Liver (tissue), 9 donors: ENCODE results near the gene AMACR. TPM values are rescaled to one million over a fixed set of nuclear protein-coding genes. Genes with fewer than 3 reads are reported as not detected.

ENCODE experiments used
- DNase-seq: peaks from one replicate; pipeline ENCODE4 v3.0.0-alpha.2; 2017; ENCODE audit warnings: low spot score
- H3K27ac ChIP-seq, 2 donors: one replicate each; pipeline ENCODE4 v1.7.0; 2013; ENCODE audit warnings: inconsistent platforms in 2 of 2, low read length in 2 of 2, control low read depth in 1 of 2, low read depth in 1 of 2, mild to moderate bottlenecking in 1 of 2
- H3K27me3 ChIP-seq, 4 donors: one replicate each; pipeline versions ENCODE4 v1.6.1 to v1.7.0; 2013; ENCODE audit warnings: low read length in 3 of 4, inconsistent platforms in 1 of 4, mild to moderate bottlenecking in 1 of 4, moderate library complexity in 1 of 4; ENCODE audit not compliant: control insufficient read depth in 4 of 4, insufficient read depth in 4 of 4
- H3K36me3 ChIP-seq, 4 donors: one replicate each; pipeline versions ENCODE4 v1.6.1 to v1.7.0; 2013; ENCODE audit warnings: low read length in 3 of 4, mild to moderate bottlenecking in 3 of 4, low read depth in 1 of 4, moderate library complexity in 1 of 4; ENCODE audit not compliant: control insufficient read depth in 4 of 4, insufficient read depth in 3 of 4
- H3K4me1 ChIP-seq, 4 donors: one replicate each; pipeline versions ENCODE4 v1.6.1 to v1.7.0; 2013; ENCODE audit warnings: low read length in 3 of 4, mild to moderate bottlenecking in 3 of 4, moderate library complexity in 1 of 4; ENCODE audit not compliant: control insufficient read depth in 4 of 4, insufficient read depth in 4 of 4
- H3K4me3 ChIP-seq, 3 donors: one replicate each; pipeline versions ENCODE4 v1.6.1 to v1.7.0; 2013; ENCODE audit warnings: low read length in 3 of 3, control low read depth in 1 of 3, low read depth in 1 of 3, mild to moderate bottlenecking in 1 of 3
- H3K9ac ChIP-seq, 2 donors: one replicate each; pipeline ENCODE4 v1.7.0; 2013; ENCODE audit warnings: low read length in 2 of 2, mild to moderate bottlenecking in 2 of 2, moderate library complexity in 2 of 2, control low read depth in 1 of 2, low read depth in 1 of 2
- H3K9me3 ChIP-seq, 4 donors: one replicate each; pipeline versions ENCODE4 v1.6.1 to v1.7.0; 2013; ENCODE audit warnings: low read length in 3 of 4; ENCODE audit not compliant: control insufficient read depth in 4 of 4
- CTCF ChIP-seq: fragments of 150-350 bp; IDR thresholded peaks from 2 replicates; pipeline ENCODE4 v1.5.1; 2017; ENCODE audit warnings: improper control_type of control experiment, low read depth, low read length; ENCODE audit not compliant: missing input control
- FOXA1 ChIP-seq: IDR thresholded peaks from 2 replicates; pipeline ENCODE4 v1.6.1; 2016; ENCODE audit warnings: antibody characterized with exemption
- FOXA2 ChIP-seq: IDR thresholded peaks from 2 replicates; pipeline ENCODE4 v1.6.1; 2016; ENCODE audit warnings: antibody characterized with exemption
- GABPA ChIP-seq, 2 donors: IDR thresholded peaks in 1 of 2; conservative IDR thresholded peaks in 1 of 2; 2 replicates each; pipeline ENCODE4 v1.6.1; 2016; ENCODE audit warnings: antibody characterized with exemption in 2 of 2, mild to moderate bottlenecking in 1 of 2, moderate library complexity in 1 of 2
- HNF4A ChIP-seq, 2 donors: conservative IDR thresholded peaks; 2 replicates each; pipeline ENCODE4 v1.6.1; 2016; ENCODE audit warnings: antibody characterized with exemption in 2 of 2, mild to moderate bottlenecking in 2 of 2
- HNF4G ChIP-seq: IDR thresholded peaks from 2 replicates; pipeline ENCODE4 v1.6.1; 2016; ENCODE audit warnings: antibody characterized with exemption
- JUND ChIP-seq, 2 donors: IDR thresholded peaks; 2 replicates each; pipeline ENCODE4 v1.6.1; 2016; ENCODE audit warnings: antibody characterized with exemption in 2 of 2
- MAX ChIP-seq: IDR thresholded peaks from 2 replicates; pipeline ENCODE4 v1.6.1; 2016; ENCODE audit warnings: antibody characterized with exemption
- NR2F2 ChIP-seq: IDR thresholded peaks from 2 replicates; pipeline ENCODE4 v1.6.1; 2016; ENCODE audit warnings: antibody characterized with exemption
- REST ChIP-seq: IDR thresholded peaks from 2 replicates; pipeline ENCODE4 v1.6.1; 2016; ENCODE audit warnings: antibody characterized with exemption, mild to moderate bottlenecking
- SP1 ChIP-seq: IDR thresholded peaks from 2 replicates; pipeline ENCODE4 v1.6.1; 2018; ENCODE audit warnings: antibody characterized with exemption, mild to moderate bottlenecking
- TAF1 ChIP-seq: conservative IDR thresholded peaks from 2 replicates; pipeline ENCODE4 v1.6.1; 2016; ENCODE audit warnings: antibody characterized with exemption, mild to moderate bottlenecking
- YY1 ChIP-seq: IDR thresholded peaks from 2 replicates; pipeline ENCODE4 v1.6.1; 2016; ENCODE audit warnings: antibody characterized with exemption, mild to moderate bottlenecking
- WGBS: extraction: QIAGEN DNeasy Blood & Tissue Kit; methylation state at CpG from one replicate; pipeline ENCODE4 v1.1.7; 2013; 5-methylcytosine and 5-hydroxymethylcytosine counted together
- polyA plus RNA-seq, 2 donors: library from polyadenylated mRNA; stranded (reverse) in 1 of 2; unstranded in 1 of 2; fragments of 200-250 nt in 1 of 2; fragments of >200 nt in 1 of 2; fragmentation: Nextera tagmentation in 1 of 2; extraction: Ambion mirVana in 1 of 2; gene quantifications; one replicate each; pipeline versions ENCODE4 v1.2.1 to v1.2.3, GENCODE V29; 2013 to 2015
- total RNA-seq, 2 donors: library from RNA; depleted of rRNA; stranded (reverse); fragments of >200 nt; gene quantifications; one replicate each; pipeline ENCODE4 v1.2.3, GENCODE V29; 2014
- donor health status: healthy.
- donor health status: healthy.
- donor health status: healthy.
- donor health status: healthy.
- donor health status: healthy.

Gene AMACR
- total and polyA plus RNA-seq, 4 donors, result 15.6 to 48.5 (median 31.7) TPM

- H3K27ac ChIP-seq, result no peak overlapping the region
- H3K9ac ChIP-seq, result no peak overlapping the region
- no peak overlapping the region for H3K4me3 ChIP-seq
- H3K36me3 ChIP-seq, result no peaks in the 10 kb centered on the region
- WGBS, result 18% methylated on average over 54 of the region's 54 CpGs
- no peak for DNase-seq
- H3K4me1 ChIP-seq, result peaks cover 5 to 17% (median 11%) of the 10 kb centered on the region in 4 donors
- no peaks in the 10 kb centered on the region for H3K9me3 ChIP-seq
- H3K27me3 ChIP-seq, result peaks cover 3 to 13% (median 10%) of the 10 kb centered on the region in 4 donors
- no peak for TF ChIP-seq YY1
- TF ChIP-seq GABPA (IDR thresholded peaks at IDR 0.05 in 1 of 2, conservative IDR thresholded peaks at IDR 0.05 in 1 of 2), result no peak
- TF ChIP-seq TAF1, result no peak
- TF ChIP-seq FOXA1, result no peak
Observed at GRCh38 chr5:33937707-33938506, 69.9 kb downstream of the AMACR start.

GRCh38 chr5:33937017-33937706 lies 70.7 kb downstream of the AMACR start:
- peaks cover 5 to 17% (median 11%) of the 10 kb centered on the region in 4 donors for H3K4me1 ChIP-seq
- DNase-seq, result no peak
- H3K27me3 ChIP-seq, result peaks cover 3 to 13% (median 10%) of the 10 kb centered on the region in 4 donors
- no peak overlapping the region for H3K9ac ChIP-seq
- H3K4me3 ChIP-seq, result peak overlapping the region in 1 of 3 donors; percentile 39
- WGBS, result 26% methylated on average over 54 of the region's 54 CpGs
- no peaks in the 10 kb centered on the region for H3K36me3 ChIP-seq
- no peaks in the 10 kb centered on the region for H3K9me3 ChIP-seq
- no peak overlapping the region for H3K27ac ChIP-seq
- TF ChIP-seq REST, result no peak
- no peak for TF ChIP-seq CTCF
- TF ChIP-seq JUND (IDR thresholded peaks at IDR 0.05), result no peak
- no peak for TF ChIP-seq HNF4A (conservative IDR thresholded peaks at IDR 0.05)
- TF ChIP-seq GABPA (IDR thresholded peaks at IDR 0.05 in 1 of 2, conservative IDR thresholded peaks at IDR 0.05 in 1 of 2), result no peak
- no peak for TF ChIP-seq FOXA2
- TF ChIP-seq YY1, result no peak
- no peak for TF ChIP-seq MAX
- TF ChIP-seq SP1, result no peak
- no peak for TF ChIP-seq NR2F2
- TF ChIP-seq HNF4G, result no peak
- TF ChIP-seq TAF1, result no peak
